K562 (cell line): ENCODE data around the gene HARS2. TPM values are rescaled to one million over a fixed set of nuclear protein-coding genes. Genes with fewer than 3 reads are reported as not detected.

Source experiments
- ARNT ChIP-seq, 2 experiments: fragments of 450-650 bp; IDR thresholded peaks; 2 replicates each; pipeline ENCODE4 v1.6.1; 2016; ENCODE audit warnings: mild to moderate bottlenecking in 1 of 2
- HOXB6 ChIP-seq: fragments of 250-450 bp; sonication (Bioruptor Pico); IDR thresholded peaks from 2 replicates; pipeline ENCODE4 v1.5.1; 2022; ENCODE audit warnings: mild to moderate bottlenecking, borderline replicate concordance
- KLF1 ChIP-seq: fragments of 450-650 bp; IDR thresholded peaks from 2 replicates; pipeline ENCODE4 v1.6.1; 2016; ENCODE audit warnings: missing genetic modification characterization, missing compliant biosample characterization
- MCM5 ChIP-seq: fragments of 450-650 bp; IDR thresholded peaks from 2 replicates; pipeline ENCODE4 v1.6.1; 2016; ENCODE audit warnings: low read depth
- NFATC3 ChIP-seq: fragments of 450-650 bp; IDR thresholded peaks from 2 replicates; pipeline ENCODE4 v1.6.1; 2017; ENCODE audit warnings: mild to moderate bottlenecking
- PHB2 ChIP-seq: fragments of 450-650 bp; IDR thresholded peaks from 2 replicates; pipeline ENCODE4 v1.6.1; 2017; ENCODE audit warnings: low read depth
- RFX7 ChIP-seq: fragments of 250-450 bp; sonication (Bioruptor Pico); IDR thresholded peaks from 2 replicates; pipeline ENCODE4 v1.5.1; 2021; ENCODE audit warnings: mild to moderate bottlenecking
- SMARCC2 ChIP-seq: fragments of 450-650 bp; IDR thresholded peaks from 2 replicates; pipeline ENCODE4 v1.6.1; 2017; ENCODE audit warnings: antibody characterized with exemption, moderate library complexity, mild to moderate bottlenecking, low read depth
- SRF ChIP-seq, 2 experiments: fragments of 250-450, 450-650 bp in 1 of 2; sonication (Bioruptor Pico) in 1 of 2; sonication (generic) in 1 of 2; formaldehyde crosslinking; IDR thresholded peaks; 2 replicates each; pipeline versions ENCODE4 v1.5.0 to v1.5.1; 2020 to 2022; ENCODE audit warnings: mild to moderate bottlenecking in 1 of 2, missing genetic modification reagents in 1 of 2
- TAF7 ChIP-seq: fragments of 450-650 bp; IDR thresholded peaks from 2 replicates; pipeline ENCODE4 v1.6.1; 2016; ENCODE audit warnings: missing genetic modification characterization, missing compliant biosample characterization
- TEAD4 ChIP-seq, 2 experiments: sonication (generic) in 1 of 2; formaldehyde crosslinking in 1 of 2; IDR thresholded peaks; 2 replicates each; pipeline versions ENCODE4 v1.6.1 to v1.8.0; 2012 to 2022; ENCODE audit warnings: borderline replicate concordance in 1 of 2, inconsistent platforms in 1 of 2, low read length in 1 of 2, mild to moderate bottlenecking in 1 of 2, missing genetic modification reagents in 1 of 2
- ZNF507 ChIP-seq: conservative IDR thresholded peaks from 2 replicates; pipeline ENCODE4 v1.6.1; 2017; ENCODE audit warnings: missing genetic modification characterization, missing compliant biosample characterization
- ZNF764 ChIP-seq: fragments of 250-450 bp; sonication (Bioruptor Pico); IDR thresholded peaks from 2 replicates; pipeline ENCODE4 v1.4.0; 2020; ENCODE audit warnings: low read depth, mild to moderate bottlenecking, moderate library complexity
- ZNF830 ChIP-seq: fragments of 250-450 bp; sonication (Bioruptor Pico); IDR thresholded peaks from 2 replicates; pipeline ENCODE4 v1.5.0; 2021; ENCODE audit warnings: mild to moderate bottlenecking
- polyA plus RNA-seq, 8 experiments: library from polyadenylated mRNA; depleted of rRNA in 4 of 8; stranded (reverse) in 5 of 8; unstranded in 3 of 8; fragments of >200 nt; fragmentation: Nextera tagmentation in 2 of 8; fragmentation: Illumina TruSeq in 1 of 8; extraction: Ambion mirVana in 2 of 8; extraction: Trizol in 1 of 8; gene quantifications; 2 replicates each; pipeline versions ENCODE4 v1.2.1 to v1.2.3, GENCODE V29; 2011 to 2014; ENCODE audit warnings: inconsistent platforms in 1 of 8, missing spikeins in 1 of 8
- total RNA-seq, 7 experiments: library from RNA; depleted of rRNA in 6 of 7; stranded (reverse); fragments of >200 nt in 6 of 7; fragmentation: Illumina TruSeq in 2 of 7; extraction: Trizol in 2 of 7; gene quantifications; 2 replicates each; pipeline versions ENCODE4 v1.2.1 to v1.2.3, GENCODE V29; 2011 to 2021; ENCODE audit warnings: low replicate concordance in 1 of 7
- TF ChIP-seq, protein P1 (sequence below): fragments of 250-450 bp; sonication (Bioruptor Pico); IDR thresholded peaks from 2 replicates; pipeline ENCODE4 v1.4.0; 2020; ENCODE audit warnings: mild to moderate bottlenecking, moderate library complexity
- TF ChIP-seq, protein P2 (sequence below): IDR thresholded peaks from 2 replicates; pipeline ENCODE4 v1.6.1; 2011; ENCODE audit warnings: borderline replicate concordance, low read depth, mild to moderate bottlenecking, moderate library complexity, low read length; ENCODE audit not compliant: insufficient read depth, poor library complexity, severe bottlenecking
- TF ChIP-seq, protein P3 (sequence below): sonication (generic); formaldehyde crosslinking; IDR thresholded peaks from 2 replicates; pipeline ENCODE4 v1.4.0; 2020; ENCODE audit warnings: mild to moderate bottlenecking, missing genetic modification reagents
- TF ChIP-seq, protein P4 (sequence below): fragments of 450-650 bp; formaldehyde crosslinking; IDR thresholded peaks from 2 replicates; pipeline ENCODE4 v1.4.0; 2022; ENCODE audit warnings: missing genetic modification characterization
- TF ChIP-seq, protein P5 (sequence below): fragments of 250-450 bp; sonication (Bioruptor Pico); IDR thresholded peaks from 2 replicates; pipeline ENCODE4 v1.8.0; 2021; ENCODE audit warnings: mild to moderate bottlenecking, moderate library complexity

Gene HARS2
- total and polyA plus RNA-seq, 9 of the 15 experiments (the other 6 are each of a cell fraction or from before 2014, with no cell fraction given): 8.5 to 41.6 (median 27.1) TPM

DNA sequence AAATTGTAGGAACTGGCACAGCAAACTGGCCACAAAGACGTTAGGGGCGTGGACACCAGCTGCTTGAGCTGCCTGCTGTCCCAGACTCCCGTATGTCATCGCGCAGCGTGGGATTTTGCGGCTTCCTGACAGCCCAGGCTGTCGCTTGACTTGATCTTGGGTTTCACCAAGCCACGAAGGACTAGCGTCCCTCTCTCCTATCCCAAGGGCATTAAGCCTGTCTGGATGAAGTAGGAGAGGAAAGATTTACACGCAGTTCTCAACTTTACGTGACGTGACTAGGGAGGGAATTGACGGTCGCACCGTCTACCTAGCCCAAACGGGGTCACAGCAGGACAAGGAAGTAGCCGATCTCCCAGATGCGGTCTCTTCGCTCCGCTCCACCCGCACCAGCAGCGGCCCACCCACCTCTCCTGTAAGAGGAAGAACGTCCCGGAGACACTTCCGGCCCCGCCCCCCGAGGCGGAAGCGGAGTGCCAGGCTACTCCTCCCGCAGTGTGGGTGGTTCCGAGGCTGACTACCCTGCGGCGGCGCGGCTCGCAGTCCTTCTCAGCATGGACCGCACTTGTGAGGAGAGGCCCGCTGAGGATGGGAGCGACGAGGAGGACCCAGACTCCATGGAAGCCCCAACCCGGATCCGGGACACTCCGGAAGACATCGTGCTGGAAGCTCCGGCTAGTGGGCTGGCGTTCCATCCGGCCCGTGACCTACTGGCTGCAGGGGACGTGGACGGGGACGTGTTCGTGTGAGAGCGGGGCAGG lies 26.7 kb upstream of the HARS2 start, which contains the start of gene WDR55 (continued):
- TF ChIP-seq, protein P1, sequence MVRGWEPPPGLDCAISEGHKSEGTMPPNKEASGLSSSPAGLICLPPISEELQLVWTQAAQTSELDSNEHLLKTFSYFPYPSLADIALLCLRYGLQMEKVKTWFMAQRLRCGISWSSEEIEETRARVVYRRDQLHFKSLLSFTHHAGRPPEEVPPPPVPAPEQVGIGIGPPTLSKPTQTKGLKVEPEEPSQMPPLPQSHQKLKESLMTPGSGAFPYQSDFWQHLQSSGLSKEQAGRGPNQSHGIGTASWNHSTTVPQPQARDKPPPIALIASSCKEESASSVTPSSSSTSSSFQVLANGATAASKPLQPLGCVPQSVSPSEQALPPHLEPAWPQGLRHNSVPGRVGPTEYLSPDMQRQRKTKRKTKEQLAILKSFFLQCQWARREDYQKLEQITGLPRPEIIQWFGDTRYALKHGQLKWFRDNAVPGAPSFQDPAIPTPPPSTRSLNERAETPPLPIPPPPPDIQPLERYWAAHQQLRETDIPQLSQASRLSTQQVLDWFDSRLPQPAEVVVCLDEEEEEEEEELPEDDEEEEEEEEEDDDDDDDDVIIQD (CRISPR knock-in tag): no peak
- TF ChIP-seq, protein P2, sequence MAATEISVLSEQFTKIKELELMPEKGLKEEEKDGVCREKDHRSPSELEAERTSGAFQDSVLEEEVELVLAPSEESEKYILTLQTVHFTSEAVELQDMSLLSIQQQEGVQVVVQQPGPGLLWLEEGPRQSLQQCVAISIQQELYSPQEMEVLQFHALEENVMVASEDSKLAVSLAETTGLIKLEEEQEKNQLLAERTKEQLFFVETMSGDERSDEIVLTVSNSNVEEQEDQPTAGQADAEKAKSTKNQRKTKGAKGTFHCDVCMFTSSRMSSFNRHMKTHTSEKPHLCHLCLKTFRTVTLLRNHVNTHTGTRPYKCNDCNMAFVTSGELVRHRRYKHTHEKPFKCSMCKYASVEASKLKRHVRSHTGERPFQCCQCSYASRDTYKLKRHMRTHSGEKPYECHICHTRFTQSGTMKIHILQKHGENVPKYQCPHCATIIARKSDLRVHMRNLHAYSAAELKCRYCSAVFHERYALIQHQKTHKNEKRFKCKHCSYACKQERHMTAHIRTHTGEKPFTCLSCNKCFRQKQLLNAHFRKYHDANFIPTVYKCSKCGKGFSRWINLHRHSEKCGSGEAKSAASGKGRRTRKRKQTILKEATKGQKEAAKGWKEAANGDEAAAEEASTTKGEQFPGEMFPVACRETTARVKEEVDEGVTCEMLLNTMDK: no peak
- peak; percentile 64 for TF ChIP-seq KLF1
- no peak for TF ChIP-seq ARNT (IDR thresholded peaks at IDR 0.05)
- TF ChIP-seq ZNF830 (CRISPR knock-in tag): no peak
- TF ChIP-seq RFX7 (CRISPR knock-in tag): no peak
- TF ChIP-seq TAF7 (tag): peak; percentile 68
- TF ChIP-seq MCM5: no peak
- no peak for TF ChIP-seq ZNF764 (CRISPR knock-in tag)
- TF ChIP-seq NFATC3: no peak
- no peak for TF ChIP-seq SMARCC2
- no peak for TF ChIP-seq ZNF507 (tag)
- TF ChIP-seq, protein P3, sequence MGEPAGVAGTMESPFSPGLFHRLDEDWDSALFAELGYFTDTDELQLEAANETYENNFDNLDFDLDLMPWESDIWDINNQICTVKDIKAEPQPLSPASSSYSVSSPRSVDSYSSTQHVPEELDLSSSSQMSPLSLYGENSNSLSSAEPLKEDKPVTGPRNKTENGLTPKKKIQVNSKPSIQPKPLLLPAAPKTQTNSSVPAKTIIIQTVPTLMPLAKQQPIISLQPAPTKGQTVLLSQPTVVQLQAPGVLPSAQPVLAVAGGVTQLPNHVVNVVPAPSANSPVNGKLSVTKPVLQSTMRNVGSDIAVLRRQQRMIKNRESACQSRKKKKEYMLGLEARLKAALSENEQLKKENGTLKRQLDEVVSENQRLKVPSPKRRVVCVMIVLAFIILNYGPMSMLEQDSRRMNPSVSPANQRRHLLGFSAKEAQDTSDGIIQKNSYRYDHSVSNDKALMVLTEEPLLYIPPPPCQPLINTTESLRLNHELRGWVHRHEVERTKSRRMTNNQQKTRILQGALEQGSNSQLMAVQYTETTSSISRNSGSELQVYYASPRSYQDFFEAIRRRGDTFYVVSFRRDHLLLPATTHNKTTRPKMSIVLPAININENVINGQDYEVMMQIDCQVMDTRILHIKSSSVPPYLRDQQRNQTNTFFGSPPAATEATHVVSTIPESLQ (CRISPR knock-in tag): peak; percentile 87
- no peak for TF ChIP-seq HOXB6
- TF ChIP-seq, protein P4, sequence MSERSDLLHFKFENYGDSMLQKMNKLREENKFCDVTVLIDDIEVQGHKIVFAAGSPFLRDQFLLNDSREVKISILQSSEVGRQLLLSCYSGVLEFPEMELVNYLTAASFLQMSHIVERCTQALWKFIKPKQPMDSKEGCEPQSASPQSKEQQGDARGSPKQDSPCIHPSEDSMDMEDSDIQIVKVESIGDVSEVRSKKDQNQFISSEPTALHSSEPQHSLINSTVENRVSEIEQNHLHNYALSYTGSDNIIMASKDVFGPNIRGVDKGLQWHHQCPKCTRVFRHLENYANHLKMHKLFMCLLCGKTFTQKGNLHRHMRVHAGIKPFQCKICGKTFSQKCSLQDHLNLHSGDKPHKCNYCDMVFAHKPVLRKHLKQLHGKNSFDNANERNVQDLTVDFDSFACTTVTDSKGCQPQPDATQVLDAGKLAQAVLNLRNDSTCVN (CRISPR knock-in tag): no peak
- peak in 1 of 2 experiments; percentile 78; a peak in 2 of 4 replicates for TF ChIP-seq SRF (CRISPR knock-in tag; IDR thresholded peaks at IDR 0.05)
- peak; percentile 47; the same call in 1 of the 2 replicates for TF ChIP-seq TEAD4 (IDR thresholded peaks at IDR 0.05; ENCODE audit: low read length)
- no peak for TF ChIP-seq TEAD4 (CRISPR knock-in tag; IDR thresholded peaks at IDR 0.05; ENCODE audit: borderline replicate concordance)
- TF ChIP-seq, protein P5, sequence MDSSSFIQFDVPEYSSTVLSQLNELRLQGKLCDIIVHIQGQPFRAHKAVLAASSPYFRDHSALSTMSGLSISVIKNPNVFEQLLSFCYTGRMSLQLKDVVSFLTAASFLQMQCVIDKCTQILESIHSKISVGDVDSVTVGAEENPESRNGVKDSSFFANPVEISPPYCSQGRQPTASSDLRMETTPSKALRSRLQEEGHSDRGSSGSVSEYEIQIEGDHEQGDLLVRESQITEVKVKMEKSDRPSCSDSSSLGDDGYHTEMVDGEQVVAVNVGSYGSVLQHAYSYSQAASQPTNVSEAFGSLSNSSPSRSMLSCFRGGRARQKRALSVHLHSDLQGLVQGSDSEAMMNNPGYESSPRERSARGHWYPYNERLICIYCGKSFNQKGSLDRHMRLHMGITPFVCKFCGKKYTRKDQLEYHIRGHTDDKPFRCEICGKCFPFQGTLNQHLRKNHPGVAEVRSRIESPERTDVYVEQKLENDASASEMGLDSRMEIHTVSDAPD: no peak
- no peak for TF ChIP-seq PHB2
